Head of caudate nucleus (tissue), 42 donors: ENCODE data around the gene LDHB.
"Not testable (repeated sequence)": the region's sequence is repeated elsewhere in the genome, so short reads cannot be mapped to it uniquely, and the experiment has no call there.

ENCODE experiments used
- DNase-seq, 42 donors: peaks; one replicate each; pipeline versions ENCODE4 v3.0.0 to v3.0.0-alpha.2; 2020 to 2021; ENCODE audit warnings: mixed read lengths in 7 of 42
- intact Hi-C: fragments of 100-400 bp; cut with DNase I; formaldehyde crosslinking; loops from one replicate; pipeline ENCODE4 v1.15.0; 2022

The LDHB gene

GRCh38 chr12:21665816-21666215 is 8.2 kb upstream of the LDHB start:
- intact Hi-C loops, result no loop called here

DNA sequence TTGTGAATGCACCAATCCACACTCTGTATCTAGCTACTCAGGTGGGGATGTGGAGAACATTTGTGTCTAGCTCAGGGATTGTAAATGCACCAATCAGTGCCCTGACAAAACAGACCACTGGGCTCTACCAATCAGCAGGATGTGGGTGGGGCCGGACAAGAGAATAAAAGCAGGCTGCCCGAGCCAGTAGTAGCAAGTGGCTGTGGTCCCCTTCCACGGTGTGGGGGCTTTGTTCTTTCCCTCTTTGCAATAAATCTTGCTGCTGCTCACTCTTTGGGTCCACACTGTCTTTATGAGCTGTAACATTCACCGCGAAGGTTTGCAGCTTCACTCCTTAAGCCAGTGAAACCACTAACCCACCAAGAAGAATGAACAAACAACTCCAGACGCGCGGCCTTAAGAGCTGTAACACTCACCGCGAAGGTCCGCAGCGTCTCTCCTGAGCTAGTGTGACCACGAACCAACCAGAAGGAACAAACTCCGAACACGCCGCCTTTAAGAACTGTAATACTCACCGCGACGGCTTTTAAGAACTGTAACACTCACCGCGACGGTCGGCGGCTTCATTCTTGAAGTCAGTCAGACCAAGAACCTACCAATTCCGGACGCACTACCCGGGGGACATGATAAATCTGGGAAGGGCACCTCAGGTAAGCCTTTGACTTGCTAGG is 4.6 kb upstream of the LDHB start:
- intact Hi-C loops, result no loop called here
- no peak for DNase-seq

More at GRCh38 chr12:21665816-21666215, 8.2 kb upstream of the LDHB start:
- DNase-seq, result no peak

- DNase-seq, intact Hi-C loops: not testable (repeated sequence)
Measured at GRCh38 chr12:21661396-21662093, 3.9 kb upstream of the LDHB start.

DNA sequence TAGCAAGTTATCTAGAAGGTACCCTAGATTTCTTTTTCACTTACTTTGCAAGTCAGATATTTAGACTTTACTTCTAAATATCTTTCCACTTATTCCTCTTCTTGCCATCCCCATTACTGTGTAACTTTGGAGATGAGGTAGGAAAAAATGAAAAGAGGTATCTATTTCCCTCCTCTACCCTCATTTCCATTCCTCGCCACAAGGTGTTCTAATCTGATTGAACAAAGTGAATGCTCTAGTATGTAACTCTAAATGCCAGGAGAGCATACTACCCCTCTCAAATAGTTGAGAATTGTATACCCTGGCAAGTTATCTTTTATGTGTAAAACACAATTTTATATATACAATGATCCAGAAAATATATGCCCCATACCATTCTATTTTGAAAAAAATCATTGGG is 1.7 kb upstream of the LDHB start:
- intact Hi-C loops, result loop anchor here (10.0 kb wide), 1 partner anchor 135 kb away; the partner anchor contains the start of gene SPX

GRCh38 chr12:21656905-21657325 is 727 bp downstream of the LDHB start:
- peak; percentile 16 to 78 (median 57) for DNase-seq
- intact Hi-C loops, result loop anchor here (10.0 kb wide), 1 partner anchor 132 kb away; the partner anchor contains the start of gene SPX

More for the DNA sequence above, 1.7 kb upstream of the LDHB start:
- no peak for DNase-seq

DNA sequence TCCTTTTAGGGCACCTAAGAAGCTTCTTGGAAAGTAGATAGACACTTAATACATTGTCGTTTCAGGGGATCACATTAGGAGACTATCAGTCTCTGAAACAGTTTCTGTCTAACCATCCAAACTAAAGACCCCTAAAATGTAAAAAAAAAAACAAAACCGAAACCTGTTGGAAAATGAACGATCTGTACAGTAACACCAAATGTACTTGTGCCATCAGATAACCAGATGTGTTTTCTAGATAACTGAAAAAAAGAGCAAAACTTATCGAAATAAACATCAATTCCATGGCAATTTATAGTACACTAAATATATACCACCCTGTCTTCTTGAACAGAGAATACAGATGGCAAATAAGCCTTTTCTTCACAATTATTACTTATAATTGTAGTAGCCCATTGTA is 2.1 kb downstream of the LDHB start:
- no peak for DNase-seq
- intact Hi-C loops, result loop anchor here (10.0 kb wide), 1 partner anchor 131 kb away; the partner anchor contains the start of gene SPX

GRCh38 chr12:21651821-21652220 is 5.8 kb downstream of the LDHB start:
- no peak for DNase-seq
- intact Hi-C loops, result loop anchor here (10.0 kb wide), 1 partner anchor 127 kb away; the partner anchor contains the start of gene SPX

DNA sequence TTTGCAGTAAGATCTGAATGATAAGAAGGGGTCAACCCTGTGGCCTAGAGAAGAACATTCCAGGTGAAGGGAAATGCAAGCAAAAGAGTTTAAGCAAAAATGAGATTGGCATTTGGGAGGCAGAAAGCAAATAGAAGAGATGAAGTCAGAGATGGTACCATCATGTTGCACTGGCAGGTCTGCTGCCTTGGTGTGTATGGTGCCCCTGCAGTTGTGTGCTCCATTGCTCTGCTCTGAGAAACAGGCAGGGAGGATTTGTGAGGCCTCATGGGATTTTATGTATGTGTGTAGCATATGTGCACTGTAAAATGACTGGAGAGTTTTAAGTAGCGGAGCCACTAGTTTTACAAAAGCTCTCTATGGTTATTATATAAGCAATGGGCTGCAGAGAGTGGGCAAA is 6.6 kb downstream of the LDHB start:
- intact Hi-C loops, result loop anchor here (10.0 kb wide), 1 partner anchor 126 kb away; the partner anchor contains the start of gene SPX
- DNase-seq, result no peak

- intact Hi-C loops, result no loop called here
- peak in 8 of 42 donors; percentile 9 to 51 (median 20) for DNase-seq
Measured at GRCh38 chr12:21649034-21649433, 8.6 kb downstream of the LDHB start.

GRCh38 chr12:21648378-21648777 is 9.3 kb downstream of the LDHB start:
- intact Hi-C loops, result no loop called here
- no peak for DNase-seq

DNA sequence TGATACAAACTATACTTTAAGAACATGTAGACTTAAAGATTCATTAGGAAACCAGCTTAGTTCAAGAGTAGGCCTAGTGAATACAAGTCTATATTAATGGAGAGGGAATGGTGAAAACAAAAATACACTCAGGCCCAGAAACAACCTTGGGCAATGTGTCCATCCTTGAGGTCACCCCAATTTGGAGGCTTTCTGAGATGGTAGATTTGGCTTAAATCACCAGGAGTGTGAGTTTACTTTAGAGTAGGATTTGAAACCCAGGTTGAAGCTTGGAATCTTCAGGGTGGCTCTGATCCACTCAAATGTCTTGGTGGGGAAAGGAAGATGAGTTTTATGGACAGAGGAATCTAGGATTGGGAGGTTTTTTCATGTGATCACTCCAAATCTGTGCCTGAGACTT is 10.5 kb downstream of the LDHB start:
- no peak for DNase-seq
- intact Hi-C loops, result no loop called here

DNA sequence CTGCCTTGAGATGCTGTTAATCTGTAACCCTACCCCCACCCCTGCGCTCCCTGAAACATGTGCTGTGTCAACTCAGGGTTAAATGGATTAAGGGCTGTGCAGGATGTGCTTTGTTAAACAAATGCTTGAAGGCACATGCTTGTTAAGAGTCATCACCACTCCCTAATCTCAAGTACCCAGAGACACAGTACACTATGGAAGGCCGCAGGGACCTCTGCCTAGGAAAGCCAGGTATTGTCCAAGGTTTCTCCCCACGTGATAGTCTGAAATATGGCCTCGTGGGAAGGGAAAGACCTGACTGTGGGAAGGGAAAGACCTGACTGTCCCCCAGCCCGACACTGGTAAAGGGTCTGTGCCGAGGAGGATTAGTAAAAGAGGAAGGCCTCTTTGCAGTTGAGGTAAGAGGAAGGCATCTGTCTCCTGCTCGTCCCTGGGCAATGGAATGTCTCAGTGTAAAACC is 12.6 kb downstream of the LDHB start:
- intact Hi-C loops, DNase-seq: not testable (repeated sequence)

DNA sequence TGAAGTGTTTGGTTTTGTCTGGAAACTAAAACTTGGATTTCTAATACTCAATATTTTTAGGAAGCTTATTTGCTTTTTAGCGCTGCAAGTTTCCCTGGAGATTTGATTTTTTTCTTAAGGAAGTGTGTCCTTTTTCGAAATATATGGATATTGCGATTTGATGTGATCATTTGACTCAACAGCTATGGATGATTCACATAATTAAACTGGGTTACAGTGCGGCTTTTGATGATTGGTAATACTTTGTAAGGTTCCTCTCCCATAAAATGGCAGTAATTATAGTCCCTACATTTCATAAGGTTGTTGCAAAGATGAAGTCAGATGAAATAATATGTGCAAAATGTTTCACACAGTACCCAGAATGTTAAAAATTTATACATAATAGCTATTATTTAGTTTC is 13.1 kb downstream of the LDHB start:
- DNase-seq, result no peak
- intact Hi-C loops, result no loop called here

DNA sequence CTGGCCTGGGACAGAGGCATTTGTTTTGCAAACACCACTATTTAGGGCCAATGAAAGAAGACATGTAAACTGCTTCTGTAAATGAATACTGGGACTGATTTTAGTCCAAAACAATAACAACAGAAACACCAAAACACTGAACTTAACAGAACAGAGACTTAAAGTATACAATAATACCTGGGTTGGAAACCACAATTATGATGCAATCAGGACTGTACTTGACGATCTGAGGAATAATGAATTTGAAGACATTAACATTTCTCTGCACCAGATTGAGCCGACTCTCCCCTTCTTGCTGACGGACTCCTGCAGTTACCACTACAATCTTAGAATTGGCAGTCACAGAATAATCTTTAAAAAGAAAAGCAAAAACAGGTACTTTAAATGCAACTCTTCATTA is 13.9 kb downstream of the LDHB start:
- intact Hi-C loops, result no loop called here

GRCh38 chr12:21642707-21643389 is 14.8 kb downstream of the LDHB start:
- intact Hi-C loops, result no loop called here
- no peak for DNase-seq

More for the DNA sequence above, 13.9 kb downstream of the LDHB start:
- DNase-seq, result no peak

GRCh38 chr12:21638054-21638891 is 19.4 kb downstream of the LDHB start:
- intact Hi-C loops, result no loop called here
- DNase-seq, result no peak

DNA sequence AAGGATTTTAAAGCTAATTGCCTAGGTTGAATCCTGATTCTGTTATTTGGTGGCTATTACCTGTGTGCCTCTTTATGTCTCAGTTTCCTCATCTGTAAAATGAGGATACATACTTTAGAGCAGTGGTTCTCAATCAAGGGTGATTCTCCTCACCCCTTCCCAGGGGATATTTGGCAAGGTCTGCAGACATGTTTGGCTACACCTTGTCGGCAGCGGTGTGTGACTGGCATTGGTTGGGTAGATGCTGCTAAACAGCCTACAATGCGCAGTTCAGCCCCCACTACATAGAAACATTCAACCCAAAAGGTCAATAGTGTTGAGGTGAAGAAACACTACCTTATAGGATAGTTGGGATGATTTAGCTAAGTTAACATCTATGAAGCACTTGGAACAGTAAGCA is 23.4 kb downstream of the LDHB start:
- no peak for DNase-seq
- intact Hi-C loops, result no loop called here

DNA sequence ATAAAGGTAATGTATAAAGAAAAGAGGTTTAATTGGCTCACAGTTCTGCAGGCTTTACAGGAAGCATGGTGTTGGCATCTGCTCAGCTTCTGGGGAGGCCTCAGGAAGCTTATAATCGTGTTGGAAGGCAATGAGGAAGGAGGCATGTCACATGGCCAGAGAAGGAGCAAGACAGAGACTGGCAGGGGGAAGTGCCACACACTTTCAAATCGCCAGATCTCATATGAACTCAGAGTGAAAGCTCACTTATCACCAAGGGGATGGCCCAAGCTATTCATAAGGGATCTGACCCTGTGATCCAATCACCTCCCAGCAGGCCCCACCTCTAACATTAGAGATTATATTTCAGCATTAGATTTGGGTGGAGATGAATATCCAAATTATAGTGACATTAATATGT is 26.3 kb downstream of the LDHB start:
- intact Hi-C loops, result no loop called here
- no peak for DNase-seq

DNA sequence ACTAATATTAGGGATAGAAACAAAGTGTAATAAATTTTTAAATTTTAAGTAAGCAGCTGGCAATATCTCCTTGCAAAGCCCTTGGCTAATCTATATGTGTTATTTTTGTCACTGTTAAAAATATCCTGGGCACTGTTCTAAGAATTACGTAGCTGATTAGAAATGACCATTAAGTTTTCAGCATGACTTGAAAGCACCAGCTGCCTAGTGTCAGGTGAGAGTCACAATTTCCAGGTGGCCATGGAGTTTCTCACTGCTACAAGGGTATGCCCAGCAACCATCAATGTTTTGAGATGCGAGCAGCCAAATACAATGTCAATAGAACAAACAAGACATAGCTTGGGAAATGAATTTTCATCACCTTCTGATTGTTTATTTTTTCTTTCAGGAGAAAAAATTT is 29.7 kb downstream of the LDHB start:
- intact Hi-C loops, result no loop called here
- DNase-seq, result no peak
